CD4-positive, alpha-beta T cell (primary cell): Measurements from ENCODE around the gene UBTD1. TPM values are rescaled to one million over a fixed set of nuclear protein-coding genes. Genes with fewer than 3 reads are reported as not detected.

Experiments used
- ATAC-seq: fragments of 200-7000 bp; cut with Tn5 transposase; one replicate; pipeline ENCODE4 v1.10.0; 2022; ENCODE audit warnings: mild to moderate bottlenecking; ENCODE audit not compliant: poor library complexity
- CTCF ChIA-PET: fragments of 350-600 bp; sonication (Branson Sonifier 250); formaldehyde crosslinking; loops from one replicate; lab custom pipeline; 2021; ENCODE audit warnings: antibody characterized with exemption, inconsistent platforms; lab: Charles Lee
- POLR2A ChIA-PET: fragments of 350-600 bp; sonication (Branson Sonifier 250); formaldehyde crosslinking; loops from one replicate; lab custom pipeline; 2021; ENCODE audit warnings: antibody characterized with exemption, inconsistent platforms; lab: Charles Lee
- DNase-seq, 14 experiments: peaks; one replicate each; pipeline ENCODE4 v3.0.0-alpha.2; 2013 to 2020; ENCODE audit warnings: mixed read lengths in 2 of 14
- H3K27ac ChIP-seq, 2 donors: one replicate each; pipeline versions ENCODE4 v1.5.1 to v1.7.0; 2013; ENCODE audit warnings: low read length in 2 of 2, low read depth in 1 of 2, mild to moderate bottlenecking in 1 of 2
- H3K27me3 ChIP-seq, 2 experiments: 1 replicate in 1 of 2; 2 replicates in 1 of 2; pipeline versions ENCODE4 v1.6.1 to v1.7.0; 2013; ENCODE audit warnings: low read length in 2 of 2, control low read depth in 1 of 2, mild to moderate bottlenecking in 1 of 2, moderate library complexity in 1 of 2; ENCODE audit not compliant: insufficient read depth in 2 of 2, control insufficient read depth in 1 of 2
- H3K36me3 ChIP-seq: one replicate; pipeline ENCODE4 v1.6.1; 2013; ENCODE audit warnings: low read length, control low read depth; ENCODE audit not compliant: insufficient read depth
- H3K4me1 ChIP-seq: one replicate; pipeline ENCODE4 v1.6.1; 2013; ENCODE audit warnings: low read length, control low read depth; ENCODE audit not compliant: insufficient read depth
- H3K4me3 ChIP-seq: one replicate; pipeline ENCODE4 v1.5.1; 2013; ENCODE audit warnings: mild to moderate bottlenecking, low read length, moderate library complexity
- H3K9me3 ChIP-seq, 2 experiments: 1 replicate in 1 of 2; 2 replicates in 1 of 2; pipeline versions ENCODE4 v1.6.1 to v1.7.0; 2013; ENCODE audit warnings: low read length in 2 of 2, mild to moderate bottlenecking in 2 of 2, control low read depth in 1 of 2, moderate library complexity in 1 of 2; ENCODE audit not compliant: control insufficient read depth in 1 of 2, insufficient read depth in 1 of 2
- H3K27ac Mint-ChIP-seq: one replicate; pipeline ENCODE4 v1.8.0; 2020; ENCODE audit warnings: mixed read lengths
- H3K27me3 Mint-ChIP-seq: one replicate; pipeline ENCODE4 v1.8.0; 2021; ENCODE audit warnings: mixed read lengths
- H3K36me3 Mint-ChIP-seq: one replicate; pipeline ENCODE4 v1.8.0; 2021; ENCODE audit warnings: low read depth, mixed read lengths
- H3K4me1 Mint-ChIP-seq: one replicate; pipeline ENCODE4 v1.8.0; 2021; ENCODE audit warnings: low read depth, mixed read lengths
- H3K4me3 Mint-ChIP-seq: one replicate; pipeline ENCODE4 v1.8.0; 2020; ENCODE audit warnings: mild to moderate bottlenecking, mixed read lengths
- H3K9me3 Mint-ChIP-seq: one replicate; pipeline ENCODE4 v1.8.0; 2020; ENCODE audit warnings: mixed read lengths
- CTCF ChIP-seq: fragments of 200-600 bp; IDR thresholded peaks from one replicate; pipeline ENCODE4 v1.8.0; 2022; ENCODE audit warnings: antibody characterized with exemption, mild to moderate bottlenecking
- intact Hi-C, 2 experiments: fragments of 100-400 bp; cut with DNase I in 1 of 2; cut with micrococcal nuclease in 1 of 2; formaldehyde crosslinking; loops; one replicate each; pipeline versions ENCODE4 v1.15.1 to v1.9.0; 2023 to 2025; cut with DNase I, micrococcal nuclease
- total RNA-seq, 174 experiments: library from RNA in 2 of 174; stranded (reverse) in 2 of 174; gene quantifications; one replicate each; pipeline ENCODE4 v1.2.3 and lab custom pipeline; 2021 to 2026

Gene UBTD1
- total RNA-seq, 2 experiments from 2014 or later: 0.56 to 0.80 TPM

DNA sequence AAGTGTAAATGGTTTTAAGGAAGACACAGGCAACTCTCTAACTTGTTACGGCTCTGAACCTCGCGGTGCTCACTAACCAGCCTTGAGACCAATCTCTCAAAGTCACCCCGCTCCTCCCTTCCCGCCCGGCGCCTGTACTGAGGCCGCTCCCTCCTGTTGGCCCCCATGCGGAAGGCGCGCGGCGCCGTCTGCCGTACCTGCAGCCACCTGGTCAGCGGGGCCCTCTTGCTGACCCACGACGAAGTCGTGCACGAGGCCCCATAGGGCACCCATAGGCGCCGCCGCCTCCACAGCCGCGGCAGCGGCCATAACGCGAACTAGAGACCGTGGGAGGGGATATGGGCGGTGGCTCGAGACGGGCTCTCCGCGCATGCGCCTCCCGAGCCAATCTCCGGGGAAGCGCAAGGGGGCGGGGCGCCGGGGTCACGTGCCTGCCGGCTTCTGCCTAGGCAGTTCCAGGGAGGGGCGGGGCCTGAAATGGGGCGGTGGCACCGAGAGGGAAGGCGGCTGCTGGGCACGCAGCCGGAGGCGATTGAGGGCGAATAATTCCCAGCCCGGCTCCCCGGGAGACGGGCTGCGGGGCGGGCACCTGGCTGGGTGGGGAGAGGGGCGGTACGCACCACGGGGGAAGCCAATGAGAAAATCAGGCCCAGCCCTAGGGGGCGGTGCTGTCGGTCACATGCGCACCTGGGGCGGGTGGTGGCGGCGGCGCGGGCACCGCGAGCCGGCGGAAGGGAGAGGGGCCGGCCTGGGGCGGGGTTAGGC is 466 bp upstream of the UBTD1 start, which contains the start of gene MMS19:
TSS of gene MMS19 (minus strand) at position 347 of the 765 bp plus-strand sequence. CDS start at position 309, 38 bp downstream.
- Mint-ChIP-seq H3K36me3 (peaks cover 24% of the 10 kb centered on the region), H3K4me3 (peak within 1 kb of the TSS; percentile 99), H3K9me3 (no peaks in the 10 kb centered on the region), H3K4me1 (peaks cover 52% of the 10 kb centered on the region), H3K27me3 (peaks cover 15% of the 10 kb centered on the region), H3K27ac (peak within 1 kb of the TSS; percentile 91)
- Histone ChIP-seq H3K36me3 (peaks cover under 1% of the 10 kb centered on the region), H3K4me1 (peaks cover 42% of the 10 kb centered on the region), H3K27me3 (peaks cover 0 to 2% of the 10 kb centered on the region in 2 experiments), H3K9me3 (no peaks in the 10 kb centered on the region), H3K4me3 (peak within 1 kb of the TSS; percentile 91), H3K27ac (peak within 1 kb of the TSS; percentile 75 to 83)
- CTCF ChIA-PET: interaction anchor here (1.2 kb wide), 1 partner anchor 97 kb away, joined by 3 read pairs; the partner anchor contains the start of gene RRP12
- peak; percentile 72 for ATAC-seq
- TF ChIP-seq CTCF: no peak
- intact Hi-C loops: loop anchor here (1.0 to 10.0 kb wide), 11 partner anchors 53 to 1927 kb away; partner anchors contain the start of genes ARHGAP19 (in 1 of the 2), LCOR (in 1 of the 2), MORN4 (in 1 of the 2) and PI4K2A (in 1 of the 2)
- POLR2A ChIA-PET: interaction anchor here (1.0 to 1.5 kb wide), 7 partner anchors 8 to 189 kb away, joined by 3 to 5 read pairs (median 4); partner anchors contain the start of gene AVPI1
- peak; percentile 98 to 100 (median 99) for DNase-seq

DNA sequence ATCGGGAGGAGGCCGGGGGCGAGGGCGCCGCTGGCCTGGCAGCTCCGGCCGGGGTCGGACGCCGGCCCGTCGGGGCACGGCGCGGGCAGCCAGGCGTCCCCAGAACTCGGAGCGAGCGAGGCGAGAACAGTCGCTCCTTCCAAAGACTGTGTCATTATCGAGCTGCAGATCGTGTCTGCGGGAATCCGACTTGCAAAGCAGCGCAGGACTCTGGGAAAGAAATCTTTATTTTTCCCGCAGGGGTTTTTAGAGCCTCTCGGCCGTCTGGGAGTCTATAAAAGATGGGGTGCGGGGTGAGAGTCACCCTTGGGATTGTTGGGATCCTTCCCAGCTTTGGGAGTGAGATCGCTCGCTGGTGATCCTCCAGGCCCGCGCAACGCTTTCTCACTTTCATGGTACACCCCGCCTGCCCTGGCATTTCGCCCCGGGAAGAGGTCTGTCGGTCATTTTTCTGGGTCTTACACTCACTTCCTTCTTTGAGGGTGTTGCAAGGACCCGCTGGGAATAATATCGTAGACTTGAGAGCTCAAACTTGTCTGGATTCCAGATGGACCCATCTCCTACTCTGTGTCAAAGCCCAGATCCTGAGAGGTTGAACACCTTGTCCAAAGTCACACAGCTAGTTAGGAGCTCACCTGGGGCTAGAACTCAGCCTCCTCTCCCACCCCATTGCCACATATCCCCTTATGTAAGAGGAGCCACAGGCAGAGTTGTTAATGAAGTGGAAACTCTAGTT is 1.0 kb downstream of the UBTD1 start:
- TF ChIP-seq CTCF: no peak
- ATAC-seq: no peak
- Mint-ChIP-seq H3K27me3 (peaks cover 15% of the 10 kb centered on the region), H3K4me1 (peaks cover 38% of the 10 kb centered on the region), H3K27ac (no peak overlapping the region), H3K36me3 (peaks cover 16% of the 10 kb centered on the region), H3K4me3 (peak overlapping the region; percentile 81), H3K9me3 (no peaks in the 10 kb centered on the region)
- DNase-seq: peak in 3 of 14 experiments; percentile 4 to 31 (median 22)
- H3K27me3 ChIP-seq: peaks cover 0 to 6% of the 10 kb centered on the region in 2 experiments
- H3K4me3 ChIP-seq: peak overlapping the region; percentile 91
- ChIA-PET CTCF (interaction anchor here (1.2 kb wide), 1 partner anchor 99 kb away, joined by 3 read pairs; the partner anchor contains the start of gene RRP12), POLR2A (interaction anchor here (1.1 to 1.5 kb wide), 7 partner anchors 11 to 237 kb away, joined by 3 to 4 read pairs (median 3); partner anchors contain the start of genes RRP12 and ZFYVE27)
- intact Hi-C loops: loop anchor here (2.0 to 10.0 kb wide), 11 partner anchors 53 to 1925 kb away; partner anchors contain the start of genes MORN4 (in 2 of the 2), ARHGAP19 (in 1 of the 2), AVPI1 (in 1 of the 2) and LCOR (in 1 of the 2)
- peaks cover 40% of the 10 kb centered on the region for H3K4me1 ChIP-seq
- no peaks in the 10 kb centered on the region for H3K36me3 ChIP-seq
- no peaks in the 10 kb centered on the region for H3K9me3 ChIP-seq
- H3K27ac ChIP-seq: no peak overlapping the region

DNA sequence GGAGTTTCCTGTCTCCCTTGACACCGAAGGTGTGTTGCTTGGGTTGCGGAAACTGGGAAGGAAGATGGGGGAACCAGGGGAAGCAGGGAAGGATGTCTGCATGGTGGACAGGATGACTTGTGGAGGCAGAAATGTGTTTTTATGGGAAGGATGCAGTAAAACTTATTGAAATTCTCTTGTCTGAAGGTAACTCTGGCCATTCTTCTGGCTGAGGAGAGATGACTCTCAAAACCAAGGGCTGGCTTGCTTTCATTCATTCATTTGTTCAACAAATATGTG is 1.5 kb downstream of the UBTD1 start:
- H3K36me3 ChIP-seq: no peaks in the 10 kb centered on the region
- intact Hi-C loops: loop anchor here in 1 of 2 experiments (2.0 to 5.0 kb wide), 2 partner anchors 133 to 187 kb away; partner anchors contain the start of genes AVPI1 and MORN4
- peaks cover 0 to 9% of the 10 kb centered on the region in 2 experiments for H3K27me3 ChIP-seq
- TF ChIP-seq CTCF: no peak
- Mint-ChIP-seq H3K27me3 (peaks cover 15% of the 10 kb centered on the region), H3K9me3 (no peaks in the 10 kb centered on the region), H3K4me1 (peaks cover 33% of the 10 kb centered on the region), H3K4me3 (peak overlapping the region; percentile 81), H3K27ac (no peak overlapping the region), H3K36me3 (peaks cover 12% of the 10 kb centered on the region)
- H3K4me1 ChIP-seq: peaks cover 35% of the 10 kb centered on the region
- ChIA-PET POLR2A (interaction anchor here (0.9 kb wide), 1 partner anchor 10 kb away, joined by 3 read pairs; no protein-coding TSS in a partner anchor), CTCF (no interaction called here)
- ATAC-seq (no peak), DNase-seq (no peak)
- H3K4me3 ChIP-seq: no peak overlapping the region
- no peaks in the 10 kb centered on the region for H3K9me3 ChIP-seq
- no peak overlapping the region for H3K27ac ChIP-seq
